ENCODE data around the gene ZNF782. TPM values are rescaled to one million over a fixed set of nuclear protein-coding genes. Genes with fewer than 3 reads are reported as not detected.

Gene ZNF782
- total RNA-seq, 1 experiment from 2014 or later = 4.9 TPM

DNA sequence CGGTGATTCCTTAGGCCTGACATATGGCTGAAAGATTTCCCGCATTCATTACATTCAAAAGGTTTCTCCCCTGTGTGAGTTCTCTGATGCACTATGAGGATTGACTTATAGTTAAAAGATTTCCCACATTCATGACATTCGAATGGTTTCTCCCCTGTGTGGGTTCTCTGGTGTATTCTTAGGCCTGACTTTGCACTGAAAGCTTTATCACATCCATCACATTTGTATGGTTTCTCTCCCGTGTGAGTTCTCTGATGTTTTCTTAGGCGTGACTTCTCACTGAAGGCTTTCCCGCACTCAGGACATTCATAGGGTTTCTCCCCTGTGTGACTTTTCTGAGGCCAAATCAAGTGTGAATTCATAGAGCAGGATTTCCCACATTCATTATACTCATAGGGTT lies 35.8 kb downstream of the ZNF782 start:
- Histone ChIP-seq H2BK12ac (ENCODE audit: insufficient read length, low read depth, low read length) (no peak overlapping the region), H3K79me2 (ENCODE audit: insufficient read depth, low read length) (no peaks in the 10 kb centered on the region), H3K4me2 (ENCODE audit: insufficient read depth, insufficient read length, low read length) (no peak overlapping the region), H3K27ac (ENCODE audit: insufficient read length, low read depth, low read length) (no peak overlapping the region), H3K4ac (ENCODE audit: low read depth, low read length) (no peak overlapping the region), H3K23me2 (ENCODE audit: insufficient read length, low read depth, low read length, poor library complexity, severe bottlenecking) (no peaks in the 10 kb centered on the region), H3K56ac (ENCODE audit: insufficient read length, low read depth, low read length) (no peak overlapping the region), H2BK20ac (ENCODE audit: low read depth, low read length, poor library complexity, severe bottlenecking) (no peak overlapping the region), H4K20me1 (ENCODE audit: control insufficient read depth, insufficient read depth, insufficient read length) (no peaks in the 10 kb centered on the region), H3K23ac (ENCODE audit: insufficient read length, low read depth, low read length) (no peak overlapping the region), H4K5ac (ENCODE audit: insufficient read length, low read depth, low read length) (no peak overlapping the region), H3K18ac (ENCODE audit: insufficient read length, low read depth, low read length) (no peak overlapping the region), H4K91ac (ENCODE audit: insufficient read length, low read depth, low read length) (no peak overlapping the region), H2AFZ (ENCODE audit: low read length) (no peak overlapping the region), H2BK120ac (ENCODE audit: low read depth, low read length, poor library complexity, severe bottlenecking) (no peak overlapping the region), H3T11ph (ENCODE audit: low read length) (no peak overlapping the region), H3K4me1 (ENCODE audit: insufficient read depth, low read length) (no peaks in the 10 kb centered on the region), H3K14ac (ENCODE audit: insufficient read depth, low read length) (no peak overlapping the region), H2BK15ac (ENCODE audit: low read depth, low read length) (no peak overlapping the region), H4K8ac (replicated peaks; ENCODE audit: insufficient read length, low read depth, low read length) (no peak overlapping the region), H3K27me3 (ENCODE audit: insufficient read depth, low read length) (no peaks in the 10 kb centered on the region), H3K9me3 (ENCODE audit: control insufficient read depth, low read depth, low read length) (peaks cover 87% of the 10 kb centered on the region), H2AK5ac (ENCODE audit: insufficient read length, low read length) (no peak overlapping the region), H3K79me1 (ENCODE audit: insufficient read depth, low read depth, low read length, poor library complexity, severe bottlenecking) (no peaks in the 10 kb centered on the region), H2BK5ac (ENCODE audit: insufficient read length, low read length) (no peak overlapping the region), H3K9ac (ENCODE audit: extremely low read depth, insufficient read length, low read length) (no peak overlapping the region)
- peaks cover 72 to 86% (median 82%) of the 10 kb centered on the region in 3 experiments for H3K36me3 Mint-ChIP-seq (ENCODE audit: insufficient read depth in 1 of 3, low read depth in 3 of 3)
- no peaks in the 10 kb centered on the region for H3K4me1 Mint-ChIP-seq
- TF ChIP-seq, protein P1, sequence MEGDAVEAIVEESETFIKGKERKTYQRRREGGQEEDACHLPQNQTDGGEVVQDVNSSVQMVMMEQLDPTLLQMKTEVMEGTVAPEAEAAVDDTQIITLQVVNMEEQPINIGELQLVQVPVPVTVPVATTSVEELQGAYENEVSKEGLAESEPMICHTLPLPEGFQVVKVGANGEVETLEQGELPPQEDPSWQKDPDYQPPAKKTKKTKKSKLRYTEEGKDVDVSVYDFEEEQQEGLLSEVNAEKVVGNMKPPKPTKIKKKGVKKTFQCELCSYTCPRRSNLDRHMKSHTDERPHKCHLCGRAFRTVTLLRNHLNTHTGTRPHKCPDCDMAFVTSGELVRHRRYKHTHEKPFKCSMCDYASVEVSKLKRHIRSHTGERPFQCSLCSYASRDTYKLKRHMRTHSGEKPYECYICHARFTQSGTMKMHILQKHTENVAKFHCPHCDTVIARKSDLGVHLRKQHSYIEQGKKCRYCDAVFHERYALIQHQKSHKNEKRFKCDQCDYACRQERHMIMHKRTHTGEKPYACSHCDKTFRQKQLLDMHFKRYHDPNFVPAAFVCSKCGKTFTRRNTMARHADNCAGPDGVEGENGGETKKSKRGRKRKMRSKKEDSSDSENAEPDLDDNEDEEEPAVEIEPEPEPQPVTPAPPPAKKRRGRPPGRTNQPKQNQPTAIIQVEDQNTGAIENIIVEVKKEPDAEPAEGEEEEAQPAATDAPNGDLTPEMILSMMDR (conservative IDR thresholded peaks at IDR 0.05) = no peak
- no peak for DNase-seq
- H3K27me3 Mint-ChIP-seq (ENCODE audit: low read depth) = 0 out of 2 replicates have a peak, but pooled peaks cover 2% of the 10 kb centered on the region
- peaks cover 83% of the 10 kb centered on the region in 2 experiments for H3K9me3 Mint-ChIP-seq
- H3K27ac Mint-ChIP-seq = no peak overlapping the region
- WGBS (ENCODE audit: extremely low coverage, insufficient read length, low lambda C conversion rate) = no CpG with 5 or more reads among the region's 6 CpGs
- H3K4me3 Mint-ChIP-seq = no peak overlapping the region
